Skin epidermis (tissue), 12 donors: Measurements from ENCODE around the gene TTLL4.
"Not testable (repeated sequence)": the region's sequence is repeated elsewhere in the genome, so short reads cannot be mapped to it uniquely, and the experiment has no call there.

Experiments
- H3K27ac ChIP-seq, 21 experiments: fragments of 200-600 bp; sonication (generic) in 11 of 21; one replicate each; pipeline ENCODE4 v1.5.0; 2020; ENCODE audit warnings: mild to moderate bottlenecking in 3 of 21, inconsistent platforms in 2 of 21, moderate library complexity in 2 of 21
- H3K4me3 ChIP-seq, 7 experiments: fragments of 200-600 bp; sonication (generic) in 2 of 7; one replicate each; pipeline ENCODE4 v1.5.0; 2020; ENCODE audit warnings: inconsistent platforms in 2 of 7, mild to moderate bottlenecking in 2 of 7, moderate library complexity in 1 of 7

Gene TTLL4, protein sequence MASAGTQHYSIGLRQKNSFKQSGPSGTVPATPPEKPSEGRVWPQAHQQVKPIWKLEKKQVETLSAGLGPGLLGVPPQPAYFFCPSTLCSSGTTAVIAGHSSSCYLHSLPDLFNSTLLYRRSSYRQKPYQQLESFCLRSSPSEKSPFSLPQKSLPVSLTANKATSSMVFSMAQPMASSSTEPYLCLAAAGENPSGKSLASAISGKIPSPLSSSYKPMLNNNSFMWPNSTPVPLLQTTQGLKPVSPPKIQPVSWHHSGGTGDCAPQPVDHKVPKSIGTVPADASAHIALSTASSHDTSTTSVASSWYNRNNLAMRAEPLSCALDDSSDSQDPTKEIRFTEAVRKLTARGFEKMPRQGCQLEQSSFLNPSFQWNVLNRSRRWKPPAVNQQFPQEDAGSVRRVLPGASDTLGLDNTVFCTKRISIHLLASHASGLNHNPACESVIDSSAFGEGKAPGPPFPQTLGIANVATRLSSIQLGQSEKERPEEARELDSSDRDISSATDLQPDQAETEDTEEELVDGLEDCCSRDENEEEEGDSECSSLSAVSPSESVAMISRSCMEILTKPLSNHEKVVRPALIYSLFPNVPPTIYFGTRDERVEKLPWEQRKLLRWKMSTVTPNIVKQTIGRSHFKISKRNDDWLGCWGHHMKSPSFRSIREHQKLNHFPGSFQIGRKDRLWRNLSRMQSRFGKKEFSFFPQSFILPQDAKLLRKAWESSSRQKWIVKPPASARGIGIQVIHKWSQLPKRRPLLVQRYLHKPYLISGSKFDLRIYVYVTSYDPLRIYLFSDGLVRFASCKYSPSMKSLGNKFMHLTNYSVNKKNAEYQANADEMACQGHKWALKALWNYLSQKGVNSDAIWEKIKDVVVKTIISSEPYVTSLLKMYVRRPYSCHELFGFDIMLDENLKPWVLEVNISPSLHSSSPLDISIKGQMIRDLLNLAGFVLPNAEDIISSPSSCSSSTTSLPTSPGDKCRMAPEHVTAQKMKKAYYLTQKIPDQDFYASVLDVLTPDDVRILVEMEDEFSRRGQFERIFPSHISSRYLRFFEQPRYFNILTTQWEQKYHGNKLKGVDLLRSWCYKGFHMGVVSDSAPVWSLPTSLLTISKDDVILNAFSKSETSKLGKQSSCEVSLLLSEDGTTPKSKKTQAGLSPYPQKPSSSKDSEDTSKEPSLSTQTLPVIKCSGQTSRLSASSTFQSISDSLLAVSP

GRCh38 chr2:218710687-218711549 is at the start of gene TTLL4:
Gene TTLL4, plus strand, starts transcription at chr2:218710835. Its CDS starts 26,842 bp downstream, at chr2:218737677.
- peak within 1 kb of the TSS; percentile 79 to 99 (median 94) for H3K27ac ChIP-seq

DNA sequence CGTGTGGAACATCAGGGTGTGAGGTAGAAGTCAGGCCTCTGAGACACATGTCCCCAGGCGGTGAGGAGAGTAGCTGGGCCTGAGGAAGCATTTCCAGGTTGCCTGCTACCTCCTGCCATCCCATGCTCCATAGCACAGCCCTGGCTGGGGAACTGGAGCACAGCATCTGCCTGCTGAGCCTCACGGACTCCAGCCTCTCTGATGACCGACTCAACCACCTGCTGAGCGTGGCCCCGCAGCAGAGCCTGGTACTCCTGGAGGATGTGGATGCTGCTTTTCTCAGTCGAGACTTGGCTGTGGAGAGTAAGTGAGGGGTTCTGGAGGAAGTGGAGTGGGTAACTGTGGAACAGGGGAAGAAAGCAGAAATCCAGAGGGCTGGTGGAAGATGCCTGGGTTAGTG is 48.3 kb upstream of the TTLL4 start:
- no peak overlapping the region for H3K4me3 ChIP-seq
- no peak overlapping the region for H3K27ac ChIP-seq

More at GRCh38 chr2:218710687-218711549, at the start of gene TTLL4:
- peak within 1 kb of the TSS; percentile 59 to 93 (median 88) for H3K4me3 ChIP-seq

DNA sequence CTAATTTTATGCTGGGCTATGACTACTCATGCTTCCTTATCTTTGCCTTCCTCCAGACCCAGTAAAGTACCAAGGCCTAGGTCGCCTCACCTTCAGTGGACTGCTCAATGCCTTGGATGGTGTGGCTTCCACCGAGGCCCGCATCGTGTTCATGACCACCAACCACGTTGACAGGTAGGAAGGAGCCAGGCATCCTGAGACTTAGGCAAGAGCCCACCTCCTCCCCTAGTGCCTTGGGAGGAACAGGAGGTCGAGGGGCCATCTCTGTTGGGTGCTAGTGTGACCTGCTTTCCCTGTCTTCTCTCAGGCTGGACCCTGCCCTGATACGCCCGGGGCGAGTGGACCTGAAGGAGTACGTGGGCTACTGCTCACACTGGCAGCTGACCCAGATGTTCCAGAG is 47.8 kb upstream of the TTLL4 start:
- H3K4me3 ChIP-seq: no peak overlapping the region

DNA sequence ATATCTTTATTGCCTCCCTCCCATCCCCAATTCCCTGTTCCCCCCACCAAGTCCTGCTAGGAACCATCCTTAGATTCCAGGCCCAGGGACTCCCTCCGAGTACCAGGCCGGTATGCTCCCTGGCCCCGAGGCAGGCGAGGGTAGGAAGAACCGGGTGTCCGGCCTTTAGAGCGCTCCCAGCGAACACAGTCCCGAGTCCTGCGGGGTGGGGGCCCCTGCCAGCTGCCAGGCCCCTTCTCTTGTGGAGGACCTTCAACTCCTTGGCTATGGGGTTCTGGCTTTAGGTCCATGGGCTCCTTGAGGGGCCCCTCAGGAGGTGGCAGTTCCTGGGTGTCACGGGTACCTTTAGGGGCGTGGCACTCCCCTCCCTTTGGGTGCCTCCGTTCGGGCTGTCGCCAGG is 46.7 kb upstream of the TTLL4 start:
- Histone ChIP-seq H3K4me3 (no peak overlapping the region), H3K27ac (no peak overlapping the region)

More for the DNA sequence above, 47.8 kb upstream of the TTLL4 start:
- no peak overlapping the region for H3K27ac ChIP-seq

DNA sequence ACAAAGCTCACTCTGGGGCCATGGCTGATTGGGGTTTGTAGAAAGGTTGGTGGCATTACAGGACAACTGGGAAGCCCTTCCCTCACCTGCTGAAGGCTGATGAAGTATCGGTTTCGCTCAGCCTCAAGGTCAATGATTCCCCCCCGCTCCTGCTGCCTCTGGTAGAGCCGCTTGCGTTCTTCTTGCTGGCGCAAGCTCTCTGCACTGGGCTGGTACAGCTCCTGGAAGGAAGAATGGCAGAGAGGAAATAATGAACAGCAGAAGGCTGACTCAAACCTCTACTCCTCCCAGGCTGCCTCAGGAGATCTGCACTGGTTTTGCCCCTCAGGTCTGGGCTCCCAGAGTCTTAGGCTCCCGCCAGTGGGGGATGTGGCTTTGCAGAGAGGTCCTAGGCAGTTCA is 46.0 kb upstream of the TTLL4 start:
- no peak overlapping the region for H3K27ac ChIP-seq

GRCh38 chr2:218671097-218671653 is 39.5 kb upstream of the TTLL4 start:
- Histone ChIP-seq H3K27ac (peak overlapping the region; percentile 25 to 89 (median 82)), H3K4me3 (peak overlapping the region; percentile 57 to 88 (median 63))

More for the DNA sequence above, 46.0 kb upstream of the TTLL4 start:
- no peak overlapping the region for H3K4me3 ChIP-seq

- Histone ChIP-seq H3K4me3 (peak within 1 kb of the TSS; percentile 57 to 88 (median 63)), H3K27ac (peak within 1 kb of the TSS; percentile 25 to 89 (median 82))
Measured at GRCh38 chr2:218671654-218672566, 38.7 kb upstream of the TTLL4 start, which contains the start of the genes RNF25 and STK36. Gene RNF25, minus strand, starts transcription at chr2:218672002. Its CDS starts 32 bp downstream, at chr2:218671970. Gene STK36, plus strand, starts transcription at chr2:218672086. Its CDS starts 744 bp downstream, at chr2:218672830.

DNA sequence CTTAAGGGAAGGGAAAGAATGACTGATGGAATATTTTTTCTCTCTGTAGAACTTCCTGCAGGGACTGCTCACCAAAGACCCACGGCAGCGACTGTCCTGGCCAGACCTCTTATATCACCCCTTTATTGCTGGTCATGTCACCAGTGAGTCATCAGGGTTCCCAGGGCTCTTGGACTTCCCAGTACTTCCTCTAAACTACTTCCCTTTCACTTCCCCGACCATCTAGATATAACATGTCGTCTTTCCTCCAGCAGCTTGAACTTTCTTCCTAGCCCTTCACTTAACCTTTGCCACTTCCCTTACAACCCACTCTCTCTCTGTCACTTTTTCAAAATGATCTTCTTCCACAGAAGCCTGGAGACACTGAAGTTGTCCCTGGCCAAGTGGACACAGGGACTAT is 31.5 kb upstream of the TTLL4 start:
- Histone ChIP-seq H3K4me3 (no peak overlapping the region), H3K27ac (no peak overlapping the region)

- H3K27ac ChIP-seq: no peak overlapping the region
- H3K4me3 ChIP-seq: no peak overlapping the region
Measured at GRCh38 chr2:218680061-218680460, 30.6 kb upstream of the TTLL4 start.

DNA sequence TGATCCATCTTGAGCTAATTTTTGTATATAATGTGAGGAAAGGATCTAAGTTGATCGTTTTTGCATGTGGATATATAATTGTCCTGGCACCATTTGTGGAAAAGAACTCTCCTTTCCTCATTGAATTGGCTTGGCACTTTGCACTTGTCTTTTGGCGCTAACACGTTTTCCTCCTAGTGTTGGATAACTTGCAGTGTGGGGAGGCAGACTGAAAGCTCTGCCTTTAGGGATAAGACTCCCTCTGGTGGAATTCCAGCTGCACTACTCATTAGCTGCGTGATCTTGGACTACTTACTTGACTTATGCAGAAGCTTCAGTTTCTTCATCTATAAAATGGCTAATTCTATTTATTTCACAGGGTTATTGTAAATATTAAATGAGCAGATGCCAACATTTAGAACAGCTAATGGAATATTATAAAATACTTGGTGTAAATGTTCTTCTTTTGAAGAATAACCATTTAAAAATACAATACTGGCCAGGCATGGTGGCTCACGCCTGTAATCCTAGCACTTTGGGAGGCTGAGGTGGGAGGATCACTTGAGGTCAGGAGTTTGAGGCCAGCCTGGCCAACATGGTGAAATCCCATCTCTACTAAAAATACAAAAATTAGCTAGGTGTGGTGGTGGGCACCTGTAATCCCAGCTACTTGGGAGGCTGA is 23.1 kb upstream of the TTLL4 start:
- H3K4me3 ChIP-seq, H3K27ac ChIP-seq: not testable (repeated sequence)

DNA sequence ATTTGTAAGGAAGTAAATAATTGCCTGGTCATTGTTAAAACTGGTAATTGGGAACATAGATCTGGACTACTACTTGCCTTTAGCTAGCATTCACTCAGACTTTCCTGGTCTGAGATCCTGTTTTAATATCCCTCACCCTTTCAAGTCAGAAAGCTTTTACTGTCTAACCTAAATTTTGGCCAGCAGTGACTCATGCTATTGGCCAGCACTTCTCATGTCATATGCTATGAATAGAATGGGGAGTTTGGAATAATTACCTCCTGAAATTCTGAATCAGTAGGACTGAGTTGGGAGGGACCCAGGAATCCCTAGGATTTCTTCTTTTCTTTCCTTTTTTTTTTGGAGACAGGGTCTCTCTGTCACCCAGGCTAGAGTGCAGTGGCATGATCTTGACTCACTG is 19.4 kb upstream of the TTLL4 start:
- Histone ChIP-seq H3K4me3 (no peak overlapping the region), H3K27ac (peak overlapping the region in 1 of 21 experiments; percentile 1)

- no peak overlapping the region for H3K27ac ChIP-seq
Measured at GRCh38 chr2:218694405-218695145, 16.1 kb upstream of the TTLL4 start.

GRCh38 chr2:218698885-218699284 is 11.8 kb upstream of the TTLL4 start:
- no peak overlapping the region for H3K27ac ChIP-seq
- no peak overlapping the region for H3K4me3 ChIP-seq

More at GRCh38 chr2:218694405-218695145, 16.1 kb upstream of the TTLL4 start:
- no peak overlapping the region for H3K4me3 ChIP-seq

- H3K4me3 ChIP-seq: no peak overlapping the region
- H3K27ac ChIP-seq: peak overlapping the region in 1 of 21 experiments; percentile 41
Measured at GRCh38 chr2:218701806-218702205, 8.8 kb upstream of the TTLL4 start.

DNA sequence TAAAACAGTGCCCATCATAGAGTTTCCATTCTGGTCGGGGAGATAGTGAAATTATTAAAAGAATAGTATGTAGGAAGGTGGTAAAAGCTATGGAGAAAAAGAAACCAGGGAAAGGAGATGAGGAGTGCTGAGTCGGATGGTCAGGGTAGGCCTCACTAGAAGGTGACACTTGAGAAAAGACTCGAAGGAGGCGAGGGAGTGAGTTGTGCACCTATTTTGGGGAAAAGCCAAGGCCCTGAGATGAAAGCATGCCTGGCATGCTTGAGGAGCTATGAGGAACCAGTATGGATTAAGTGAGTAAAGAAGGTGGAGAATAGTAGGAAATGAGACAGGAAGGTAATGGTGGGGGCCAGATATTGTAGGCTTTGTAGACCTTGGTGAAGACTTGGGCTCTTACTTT is 7.3 kb upstream of the TTLL4 start:
- no peak overlapping the region for H3K27ac ChIP-seq
- no peak overlapping the region for H3K4me3 ChIP-seq

DNA sequence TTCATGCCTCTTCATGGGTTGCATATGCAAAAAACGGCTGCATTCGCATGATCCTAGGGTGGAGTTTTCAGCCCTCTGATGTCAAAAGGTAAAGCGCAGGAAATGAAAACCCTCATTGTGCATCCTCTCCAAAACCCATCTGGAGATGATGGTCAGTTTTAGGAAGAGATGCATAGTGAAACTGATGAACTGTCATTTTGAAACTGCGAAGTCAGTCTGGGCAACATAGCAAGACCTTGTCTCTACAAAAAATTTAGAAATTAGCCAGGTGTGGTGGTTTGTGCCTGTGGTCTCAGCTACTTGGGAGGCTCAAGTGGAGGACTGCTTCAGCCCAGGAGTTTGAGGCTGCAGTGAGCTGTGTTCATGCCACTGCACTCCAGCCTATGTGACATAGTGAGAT is 2.5 kb upstream of the TTLL4 start:
- Histone ChIP-seq H3K4me3 (no peak overlapping the region), H3K27ac (no peak overlapping the region)
